ENCODE measurements around the gene EML1. TPM values are rescaled to one million over a fixed set of nuclear protein-coding genes. Genes with fewer than 3 reads are reported as not detected.

Gene EML1
- total RNA-seq, 1 donor from 2014 or later: 42.9 TPM

DNA sequence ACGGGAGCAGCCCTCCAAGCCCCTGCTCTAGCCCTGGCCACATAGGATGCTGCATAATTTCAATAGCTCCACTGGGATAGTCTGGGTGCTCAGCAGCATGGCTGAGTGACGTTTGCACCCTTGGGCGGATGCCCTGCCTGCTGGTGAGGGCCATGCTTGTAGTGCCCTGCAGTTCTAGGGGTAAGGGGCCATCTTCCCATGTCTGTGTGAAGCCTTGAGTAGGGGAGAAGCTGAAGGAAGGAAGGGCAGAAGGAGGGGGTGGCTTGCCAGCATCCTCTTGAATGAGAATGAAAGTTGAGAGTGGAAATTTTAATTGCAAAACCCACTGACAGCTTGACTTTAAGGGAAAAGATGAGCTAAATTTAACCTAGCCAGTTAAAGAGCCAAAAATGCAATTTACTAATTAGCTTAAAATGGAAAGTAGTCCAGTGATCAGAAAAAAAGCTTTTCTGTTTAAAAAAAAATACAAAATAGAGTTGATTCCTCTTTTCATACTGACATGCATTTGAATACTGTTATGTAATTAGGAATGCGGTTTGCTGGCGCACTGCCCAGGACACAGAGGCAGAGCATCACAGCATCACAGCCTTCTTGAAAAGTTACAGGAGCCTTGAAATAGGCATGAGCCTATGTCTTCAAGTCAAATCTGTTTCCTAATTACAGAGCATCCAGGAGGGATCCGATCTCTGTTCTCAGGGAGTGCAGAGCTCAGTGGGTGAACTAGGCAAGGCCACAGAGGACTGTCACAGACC is 18.5 kb upstream of the EML1 start:
- DNase-seq (peak; percentile 78), ATAC-seq (peak; percentile 26)
- intact Hi-C loops (cut with micrococcal nuclease): no loop called here

GRCh38 chr14:99775351-99775750 is 17.9 kb upstream of the EML1 start:
- ATAC-seq (no peak), DNase-seq (no peak)
- intact Hi-C loops (cut with micrococcal nuclease): no loop called here

GRCh38 chr14:99777951-99778350 is 15.3 kb upstream of the EML1 start:
- no peak for DNase-seq
- intact Hi-C loops (cut with micrococcal nuclease): no loop called here
- ATAC-seq: no peak

DNA sequence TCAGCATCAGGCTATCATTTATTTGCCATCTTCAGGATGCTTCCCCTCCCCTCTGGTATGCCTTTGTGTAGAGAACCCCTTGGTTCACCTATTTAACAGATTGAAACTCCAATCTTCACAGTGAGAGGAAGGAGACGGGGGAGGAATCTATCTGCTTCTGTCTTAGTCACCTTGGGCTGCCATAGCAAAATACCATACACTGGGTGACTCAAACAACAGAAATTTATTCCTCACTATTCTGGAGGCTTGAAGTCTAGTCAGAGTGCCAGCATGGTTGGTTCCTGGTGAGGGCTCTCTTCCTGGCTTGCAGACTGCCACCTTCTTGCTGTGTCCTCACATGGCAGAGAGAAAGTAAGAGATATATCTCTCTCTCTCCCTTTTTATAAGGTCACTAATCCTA is 13.5 kb upstream of the EML1 start:
- ATAC-seq (no peak), DNase-seq (no peak)
- intact Hi-C loops (cut with micrococcal nuclease): no loop called here

- DNase-seq (no peak), ATAC-seq (no peak)
- intact Hi-C loops (cut with micrococcal nuclease): no loop called here
Measured at GRCh38 chr14:99780690-99781089, 12.5 kb upstream of the EML1 start.

DNA sequence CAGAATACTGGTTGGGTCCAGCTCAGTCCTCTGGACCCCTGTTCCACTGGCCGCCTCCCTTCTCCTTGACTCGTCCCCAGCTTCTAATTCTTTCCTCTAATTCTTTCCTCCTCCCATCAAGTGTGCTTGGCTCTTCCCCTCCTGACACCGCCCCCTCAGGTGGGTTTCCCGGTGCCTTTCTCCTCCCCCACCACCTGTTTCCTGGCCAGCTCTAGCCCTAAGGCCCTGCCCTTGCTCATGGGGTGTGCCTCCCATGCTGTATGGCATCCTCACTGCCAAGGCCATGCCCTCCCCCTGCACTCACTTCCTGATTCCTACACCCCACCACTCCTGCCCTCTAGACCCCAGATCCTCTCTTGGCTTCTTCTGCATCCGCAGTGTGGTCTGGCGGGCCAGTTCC is 12.1 kb upstream of the EML1 start:
- intact Hi-C loops (cut with micrococcal nuclease): no loop called here
- no peak for DNase-seq
- ATAC-seq: no peak

DNA sequence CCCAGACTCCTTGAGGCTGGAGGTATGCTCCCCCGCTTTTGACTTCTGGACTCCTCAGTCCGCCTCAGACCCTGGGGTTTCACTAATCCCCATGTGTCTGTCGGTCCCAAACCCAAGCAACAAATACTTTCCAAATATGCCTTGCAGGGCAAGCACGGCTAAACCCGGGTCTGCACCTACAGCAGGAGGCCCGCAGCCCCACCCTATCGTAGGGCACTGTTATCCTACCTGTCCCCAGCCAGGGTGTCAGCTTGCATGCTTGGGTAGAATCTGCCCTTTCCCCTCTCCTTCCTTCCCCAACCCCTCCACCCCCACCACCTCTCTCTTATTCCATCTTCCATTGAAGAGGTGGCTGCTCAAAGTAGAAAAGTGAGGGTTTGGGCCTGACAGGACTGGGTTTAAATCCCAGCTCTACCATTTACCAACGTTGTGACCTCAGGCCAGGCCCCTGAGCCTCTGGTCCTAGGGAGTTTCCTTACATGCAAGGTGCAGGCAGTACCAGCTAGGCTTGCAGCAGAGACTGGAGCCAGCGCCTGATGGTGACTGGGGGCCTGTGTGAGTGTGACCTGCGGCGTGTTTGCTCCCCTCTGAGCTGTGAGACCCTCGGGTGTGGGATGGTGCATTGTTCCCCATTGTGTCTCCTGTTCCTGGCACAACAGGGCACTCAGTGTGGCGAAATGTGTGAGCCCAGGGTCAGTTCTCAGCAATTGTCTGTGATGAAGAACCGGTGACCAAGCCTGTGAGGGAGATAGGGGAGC is 11.2 kb upstream of the EML1 start:
- no peak for DNase-seq
- intact Hi-C loops (cut with micrococcal nuclease): no loop called here
- no peak for ATAC-seq

GRCh38 chr14:99784508-99784907 is 8.7 kb upstream of the EML1 start:
- no peak for DNase-seq
- intact Hi-C loops (cut with micrococcal nuclease): no loop called here
- ATAC-seq: no peak

- DNase-seq: no peak
- intact Hi-C loops (cut with micrococcal nuclease): no loop called here
- ATAC-seq: no peak
Measured at GRCh38 chr14:99785426-99785825, 7.8 kb upstream of the EML1 start.

DNA sequence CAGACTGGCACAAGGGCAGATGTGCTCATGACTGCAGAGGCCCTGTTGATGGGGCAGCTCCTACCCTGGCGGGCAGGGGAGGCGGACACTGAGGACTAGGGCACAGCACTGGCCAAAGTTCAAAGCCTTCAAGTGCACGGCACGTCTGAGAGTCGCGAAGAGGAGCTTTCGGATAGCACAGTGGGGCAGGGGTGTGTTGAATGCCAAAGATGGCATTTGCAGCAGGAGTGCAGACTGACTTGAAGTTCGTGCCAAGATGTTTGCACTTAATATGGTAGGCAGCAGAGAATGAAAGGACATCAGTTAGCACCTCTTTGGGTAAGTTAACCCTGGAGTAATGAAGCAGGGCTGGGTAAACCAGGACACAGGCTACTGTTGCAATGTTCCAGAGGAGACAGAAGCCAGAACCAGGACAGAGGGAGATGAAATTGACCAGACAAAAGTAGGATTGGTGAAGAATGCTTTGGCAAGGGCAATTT is 6.7 kb upstream of the EML1 start:
- intact Hi-C loops (cut with micrococcal nuclease): no loop called here
- peak; percentile 91 for ATAC-seq
- DNase-seq: peak; percentile 71

- ATAC-seq: no peak
- intact Hi-C loops (cut with micrococcal nuclease): no loop called here
Measured at GRCh38 chr14:99788713-99789112, 4.5 kb upstream of the EML1 start.

GRCh38 chr14:99789581-99789980 is 3.6 kb upstream of the EML1 start:
- ATAC-seq (no peak), DNase-seq (no peak)
- intact Hi-C loops (cut with micrococcal nuclease): no loop called here

More at GRCh38 chr14:99788713-99789112, 4.5 kb upstream of the EML1 start:
- DNase-seq: no peak

GRCh38 chr14:99790201-99790977 is 2.8 kb upstream of the EML1 start:
- intact Hi-C loops (cut with micrococcal nuclease): no loop called here
- ATAC-seq (no peak), DNase-seq (no peak)

DNA sequence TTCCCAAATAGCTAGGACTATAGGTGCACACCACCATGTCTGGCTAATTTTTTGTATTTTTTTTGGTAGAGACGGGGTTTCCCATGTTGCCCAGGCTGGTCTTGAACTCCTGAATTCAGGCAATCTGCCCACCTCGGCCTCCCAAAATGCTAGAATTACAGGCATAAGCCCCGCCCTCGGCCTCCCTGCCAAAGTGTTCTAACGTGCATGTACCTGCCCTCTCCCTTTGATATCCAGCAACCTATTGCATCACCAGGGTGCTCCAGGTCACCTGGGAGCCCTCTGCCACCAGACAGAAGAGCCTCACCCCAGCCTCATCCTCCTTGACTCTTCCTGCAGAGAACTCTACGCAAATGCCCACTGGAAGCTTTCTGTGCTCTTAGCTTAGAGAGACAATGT is 2.2 kb upstream of the EML1 start:
- intact Hi-C loops (cut with micrococcal nuclease): no loop called here
- no peak for ATAC-seq
- DNase-seq: no peak

DNA sequence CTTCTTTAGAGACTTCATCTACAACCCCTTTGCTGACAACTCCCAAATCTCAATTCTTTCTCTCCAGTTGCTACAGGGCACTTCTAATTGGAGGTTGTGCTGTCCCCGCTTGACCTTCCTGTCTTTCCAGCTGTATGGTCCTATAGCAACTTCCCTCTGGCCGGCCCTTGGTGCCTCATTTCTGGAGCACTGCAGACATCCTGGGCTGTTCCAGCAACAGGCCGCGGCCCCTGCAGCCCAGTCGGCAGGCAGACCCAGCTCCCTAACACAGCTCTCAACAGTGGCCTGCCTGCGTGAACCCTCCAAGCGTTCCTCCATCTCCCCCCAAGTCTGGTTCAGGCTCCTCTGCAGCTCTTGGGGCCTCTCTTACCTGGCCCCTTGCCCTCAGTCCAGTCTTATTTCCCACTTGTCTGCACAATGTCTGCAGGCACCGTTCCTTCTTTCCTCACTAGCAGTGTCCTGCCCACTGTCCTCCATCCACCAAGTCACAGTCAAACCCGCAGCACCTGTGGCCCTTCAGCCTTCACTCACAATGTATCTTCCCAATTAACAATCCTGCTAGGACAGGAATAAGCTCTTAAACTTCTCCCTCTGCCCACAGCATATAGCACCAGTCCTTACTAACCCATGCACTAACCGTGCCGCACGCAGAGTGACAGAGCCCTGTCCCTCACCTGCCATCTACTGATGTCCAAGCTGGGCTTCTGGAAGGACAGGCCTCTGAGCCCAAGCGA is 1.6 kb upstream of the EML1 start:
- ATAC-seq: peak; percentile 5
- intact Hi-C loops (cut with micrococcal nuclease): no loop called here
- no peak for DNase-seq

DNA sequence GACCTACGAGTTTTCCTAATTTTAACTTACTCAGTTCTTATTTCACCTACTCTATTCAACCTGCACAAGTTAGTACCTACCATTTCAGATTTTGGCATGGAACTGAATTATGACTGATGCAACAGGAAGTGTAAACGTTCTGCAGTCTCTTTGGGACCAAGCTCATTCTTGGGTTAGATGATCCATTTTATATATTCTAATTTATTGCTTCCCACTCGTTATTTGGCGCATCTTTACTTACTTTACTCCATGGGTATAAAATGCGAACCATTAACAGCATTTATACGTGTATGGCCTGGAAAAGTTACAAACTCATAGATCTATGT is 1.0 kb upstream of the EML1 start:
- intact Hi-C loops (cut with micrococcal nuclease): no loop called here
- no peak for DNase-seq
- ATAC-seq: no peak

DNA sequence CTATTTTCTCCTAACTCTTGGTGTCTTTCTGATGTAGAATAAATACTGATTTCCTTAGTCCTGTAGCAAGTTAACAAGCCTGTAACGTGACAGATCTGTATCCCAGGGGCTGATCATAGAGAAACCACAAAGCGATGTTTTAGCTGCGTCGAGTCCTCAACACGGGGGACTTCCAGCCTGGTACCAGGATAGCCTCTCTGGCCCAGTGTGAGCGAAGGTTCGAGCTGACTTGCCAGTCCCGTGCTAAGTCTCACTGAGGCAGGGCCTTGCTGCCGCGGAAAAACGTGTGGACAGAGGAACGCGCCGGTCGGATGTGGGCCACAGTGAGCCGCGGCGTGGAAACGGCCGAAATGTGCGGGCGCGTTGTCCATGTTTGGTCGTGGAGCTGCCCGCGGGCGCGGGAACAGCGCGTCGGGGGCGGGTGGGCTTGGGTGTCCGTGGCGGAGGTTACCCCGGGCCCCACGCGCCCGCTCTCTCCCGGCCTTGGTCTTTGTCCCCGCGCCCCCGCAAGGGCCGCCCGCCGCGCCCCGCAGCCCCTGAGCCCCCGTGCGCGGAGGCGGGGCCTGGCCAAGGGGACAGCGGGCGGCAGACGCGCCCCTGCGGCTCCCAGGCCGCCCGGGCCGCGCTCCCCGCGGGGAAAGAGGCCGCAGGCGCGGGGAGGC is 531 bp upstream of the EML1 start:
- ATAC-seq (peak; percentile 34), DNase-seq (no peak)
- intact Hi-C loops (cut with micrococcal nuclease): no loop called here

DNA sequence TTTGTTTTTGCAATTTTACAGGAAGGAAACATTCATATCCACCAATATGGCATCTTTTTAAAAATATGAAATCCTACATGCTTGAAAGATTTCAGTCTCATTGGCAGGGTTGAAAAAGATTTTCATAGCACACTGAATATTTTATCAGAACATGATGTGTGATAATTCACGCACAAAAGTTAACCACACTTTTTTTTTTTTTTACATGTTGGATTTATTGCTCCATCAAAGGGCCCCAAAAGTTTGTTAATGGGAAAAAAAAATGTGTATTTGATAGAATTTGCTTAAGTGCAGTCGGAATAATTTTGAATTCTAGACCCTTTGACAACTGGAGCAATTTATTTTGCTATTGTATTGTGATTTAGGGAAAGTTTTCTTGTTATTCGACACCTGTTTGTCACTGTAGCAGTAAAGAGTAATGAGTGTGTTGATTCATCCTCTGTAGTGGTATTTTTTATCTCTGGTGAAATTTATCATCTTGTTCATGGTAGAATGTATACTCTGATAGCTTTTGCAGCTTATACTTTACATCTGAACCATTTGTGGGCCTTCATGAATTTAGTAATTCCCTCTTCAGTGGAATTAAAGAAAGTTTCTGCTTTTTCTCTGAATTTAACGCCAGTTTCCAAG is 1.1 kb downstream of the EML1 start:
- DNase-seq: no peak
- intact Hi-C loops (cut with micrococcal nuclease): no loop called here
- ATAC-seq: no peak

GRCh38 chr14:99795046-99795445 is 1.8 kb downstream of the EML1 start:
- DNase-seq: no peak
- intact Hi-C loops (cut with micrococcal nuclease): no loop called here
- no peak for ATAC-seq

All from left ventricle myocardium superior (tissue), 1 donor.